CD8-positive, alpha-beta memory T cell (primary cell): ENCODE results near the gene DISP2. TPM values are rescaled to one million over a fixed set of nuclear protein-coding genes. Genes with fewer than 3 reads are reported as not detected.

Source experiments
- CTCF ChIA-PET: fragments of 350-600 bp; sonication (Branson Sonifier 250); formaldehyde crosslinking; loops from one replicate; lab custom pipeline; 2021; ENCODE audit warnings: antibody characterized with exemption; lab: Charles Lee
- POLR2A ChIA-PET: fragments of 350-600 bp; sonication (Branson Sonifier 250); formaldehyde crosslinking; loops from one replicate; lab custom pipeline; 2021; ENCODE audit warnings: antibody characterized with exemption; lab: Charles Lee
- DNase-seq, 5 donors: peaks; one replicate each; pipeline versions ENCODE4 v3.0.0 to v3.0.0-alpha.2; 2020 to 2022; ENCODE audit warnings: mixed read lengths in 1 of 5
- H3K27ac ChIP-seq: one replicate; pipeline ENCODE4 v1.7.0; 2013; ENCODE audit warnings: low read depth, mild to moderate bottlenecking, low read length, moderate library complexity
- H3K27me3 ChIP-seq: 2 replicates; pipeline ENCODE4 v1.7.0; 2013; ENCODE audit warnings: low read length, mild to moderate bottlenecking; ENCODE audit not compliant: insufficient read depth, poor library complexity, severe bottlenecking
- H3K36me3 ChIP-seq: 2 replicates; pipeline ENCODE4 v1.7.0; 2013; ENCODE audit warnings: mild to moderate bottlenecking, low read length, moderate library complexity; ENCODE audit not compliant: insufficient read depth
- H3K4me1 ChIP-seq: 2 replicates; pipeline ENCODE4 v1.7.0; 2013; ENCODE audit warnings: mild to moderate bottlenecking, low read length, moderate library complexity; ENCODE audit not compliant: insufficient read depth
- H3K4me3 ChIP-seq: 2 replicates; pipeline ENCODE4 v1.7.0; 2013; ENCODE audit warnings: mild to moderate bottlenecking, low read length
- H3K9me3 ChIP-seq: 2 replicates; pipeline ENCODE4 v1.7.0; 2013; ENCODE audit warnings: mild to moderate bottlenecking, low read length
- H3K27ac Mint-ChIP-seq, 8 donors: one replicate each; pipeline ENCODE4 v1.8.0; 2020 to 2021; ENCODE audit warnings: mixed read lengths in 8 of 8, mild to moderate bottlenecking in 6 of 8, inconsistent platforms in 3 of 8, moderate library complexity in 3 of 8
- H3K27me3 Mint-ChIP-seq, 2 donors: one replicate each; pipeline ENCODE4 v1.8.0; 2020 to 2021; ENCODE audit warnings: mixed read lengths in 2 of 2, mild to moderate bottlenecking in 1 of 2, moderate library complexity in 1 of 2
- H3K36me3 Mint-ChIP-seq, 3 donors: one replicate each; pipeline ENCODE4 v1.8.0; 2020 to 2021; ENCODE audit warnings: mixed read lengths in 3 of 3, inconsistent platforms in 1 of 3, mild to moderate bottlenecking in 1 of 3
- H3K4me1 Mint-ChIP-seq, 3 donors: one replicate each; pipeline ENCODE4 v1.8.0; 2020 to 2021; ENCODE audit warnings: mixed read lengths in 3 of 3, inconsistent platforms in 1 of 3, mild to moderate bottlenecking in 1 of 3
- H3K4me3 Mint-ChIP-seq, 7 donors: one replicate each; pipeline ENCODE4 v1.8.0; 2020 to 2021; ENCODE audit warnings: mixed read lengths in 7 of 7, mild to moderate bottlenecking in 6 of 7, moderate library complexity in 4 of 7, inconsistent platforms in 2 of 7
- H3K9me3 Mint-ChIP-seq, 5 donors: one replicate each; pipeline ENCODE4 v1.8.0; 2020 to 2022; ENCODE audit warnings: mixed read lengths in 5 of 5, mild to moderate bottlenecking in 3 of 5, moderate library complexity in 2 of 5, inconsistent platforms in 1 of 5
- polyA plus RNA-seq: library from polyadenylated mRNA; unstranded; fragments of 300-500 nt; fragmentation: Illumina TruSeq; gene quantifications from one replicate; pipeline ENCODE4 v1.2.3, GENCODE V29; 2021
- total RNA-seq, 2 experiments: library from RNA; stranded (reverse); gene quantifications; one replicate each; pipeline ENCODE4 v1.2.3, GENCODE V29; 2021

The DISP2 gene
- total and polyA plus RNA-seq, 3 experiments from 2014 or later: 0.18 to 1.1 (median 1.1) TPM

DNA sequence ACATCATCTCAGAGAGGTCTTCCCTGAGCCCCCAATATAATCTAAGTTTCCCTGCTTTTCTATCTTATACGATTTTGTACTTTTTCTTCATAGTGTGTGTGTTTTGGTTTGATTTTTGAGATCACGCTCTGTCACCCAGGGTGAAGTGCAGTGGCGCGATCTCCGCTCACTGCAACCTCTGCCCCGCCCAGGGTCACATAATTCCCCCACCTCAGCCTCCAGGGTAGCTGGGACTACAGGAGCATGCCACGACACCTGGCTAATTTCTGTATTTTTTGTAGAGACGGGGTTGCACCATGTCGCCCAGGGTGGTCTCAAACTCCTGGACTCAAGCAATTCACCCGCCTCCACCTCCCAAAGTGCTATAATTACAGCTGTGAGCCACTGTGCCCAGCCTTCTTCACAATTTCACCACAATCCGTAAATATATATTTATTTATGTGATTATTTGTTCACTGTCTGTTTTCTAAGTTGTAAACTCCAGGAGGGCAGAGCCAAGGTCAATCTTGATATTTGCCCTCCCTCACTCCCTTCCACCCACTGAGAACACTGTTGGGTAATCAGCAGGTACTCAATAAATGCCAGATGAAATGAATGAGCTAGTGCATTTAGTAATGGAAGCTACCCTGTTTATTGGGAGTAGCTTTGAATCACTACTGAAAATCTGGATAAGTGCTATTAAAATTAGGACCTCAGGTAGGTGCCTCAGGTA, 24.0 kb downstream of the DISP2 start:
- H3K36me3 Mint-ChIP-seq: peaks cover 0 to 15% (median 3%) of the 10 kb centered on the region in 3 donors
- H3K27me3 Mint-ChIP-seq: no peaks in the 10 kb centered on the region

GRCh38 chr15:40382580-40383456, 24.8 kb downstream of the DISP2 start, which contains the start of gene KNSTRN:
TSS of gene KNSTRN (plus strand) at chr15:40382721. CDS start at chr15:40382836, 115 bp downstream.
- Mint-ChIP-seq H3K27me3 (no peaks in the 10 kb centered on the region), H3K4me3 (peak within 1 kb of the TSS; percentile 90 to 99 (median 97)), H3K9me3 (no peaks in the 10 kb centered on the region), H3K4me1 (peaks cover 14 to 27% (median 26%) of the 10 kb centered on the region in 3 donors), H3K36me3 (peaks cover 5 to 22% (median 8%) of the 10 kb centered on the region in 3 donors), H3K27ac (peak within 1 kb of the TSS in 7 of 8 donors; percentile 15 to 98 (median 92))
- H3K36me3 ChIP-seq: peaks cover 12% of the 10 kb centered on the region
- H3K4me3 ChIP-seq: peak within 1 kb of the TSS; percentile 88
- H3K4me1 ChIP-seq: peaks cover 13% of the 10 kb centered on the region
- POLR2A ChIA-PET: interaction anchor here (0.8 to 1.6 kb wide), 2 partner anchors 11 to 23 kb away, joined by 3 to 10 read pairs; partner anchors contain the start of gene IVD
- H3K27ac ChIP-seq: peak within 1 kb of the TSS; percentile 62
- H3K9me3 ChIP-seq: no peaks in the 10 kb centered on the region
- CTCF ChIA-PET: interaction anchor here (1.0 to 4.0 kb wide), 9 partner anchors 9 to 70 kb away, joined by 3 to 37 read pairs (median 4); partner anchors contain the start of gene IVD
- DNase-seq: peak; percentile 84 to 94 (median 87)
- no peaks in the 10 kb centered on the region for H3K27me3 ChIP-seq

More for the DNA sequence above, 24.0 kb downstream of the DISP2 start:
- no peak for DNase-seq
- no peak overlapping the region for H3K27ac Mint-ChIP-seq
- peaks cover 7% of the 10 kb centered on the region for H3K36me3 ChIP-seq
- ChIA-PET CTCF (interaction anchor here (1.0 to 4.0 kb wide), 9 partner anchors 10 to 71 kb away, joined by 3 to 37 read pairs (median 4); partner anchors contain the start of gene IVD), POLR2A (interaction anchor here (0.8 to 1.6 kb wide), 2 partner anchors 10 to 24 kb away, joined by 3 to 10 read pairs; partner anchors contain the start of gene IVD)
- peaks cover 13% of the 10 kb centered on the region for H3K4me1 ChIP-seq
- peak overlapping the region; percentile 88 for H3K4me3 ChIP-seq
- no peak overlapping the region for H3K27ac ChIP-seq
- H3K9me3 ChIP-seq: no peaks in the 10 kb centered on the region
- no peaks in the 10 kb centered on the region for H3K27me3 ChIP-seq
- no peaks in the 10 kb centered on the region for H3K9me3 Mint-ChIP-seq
- H3K4me1 Mint-ChIP-seq: peaks cover 14 to 27% (median 26%) of the 10 kb centered on the region in 3 donors
- peak overlapping the region in 3 of 7 donors; percentile 95 to 98 (median 97) for H3K4me3 Mint-ChIP-seq

GRCh38 chr15:40386480-40386879, 28.5 kb downstream of the DISP2 start:
- no peak for DNase-seq
- H3K4me3 ChIP-seq: no peak overlapping the region
- Mint-ChIP-seq H3K4me3 (no peak overlapping the region), H3K9me3 (no peaks in the 10 kb centered on the region), H3K27ac (peak overlapping the region in 1 of 8 donors; percentile 54), H3K27me3 (no peaks in the 10 kb centered on the region), H3K36me3 (peaks cover 5 to 48% (median 14%) of the 10 kb centered on the region in 3 donors), H3K4me1 (peaks cover 14 to 27% (median 26%) of the 10 kb centered on the region in 3 donors)
- no peaks in the 10 kb centered on the region for H3K9me3 ChIP-seq
- ChIA-PET POLR2A (no interaction called here), CTCF (interaction anchor here (0.9 to 2.2 kb wide), 2 partner anchors 19 to 31 kb away, joined by 4 to 5 read pairs; partner anchors contain the start of gene IVD)
- H3K4me1 ChIP-seq: peaks cover 13% of the 10 kb centered on the region
- no peak overlapping the region for H3K27ac ChIP-seq
- no peaks in the 10 kb centered on the region for H3K27me3 ChIP-seq
- H3K36me3 ChIP-seq: peaks cover 18% of the 10 kb centered on the region

- no peaks in the 10 kb centered on the region for H3K27me3 ChIP-seq
- no peak overlapping the region for H3K27ac ChIP-seq
- DNase-seq: no peak
- CTCF ChIA-PET: interaction anchor here (0.7 to 1.3 kb wide), 3 partner anchors 15 to 20 kb away, joined by 3 to 6 read pairs (median 5); no protein-coding TSS in a partner anchor
- Mint-ChIP-seq H3K4me3 (no peak overlapping the region), H3K4me1 (peaks cover 3 to 12% (median 10%) of the 10 kb centered on the region in 3 donors), H3K9me3 (no peaks in the 10 kb centered on the region), H3K27ac (peak overlapping the region in 1 of 8 donors; percentile 87), H3K27me3 (no peaks in the 10 kb centered on the region), H3K36me3 (peaks cover 5 to 69% (median 19%) of the 10 kb centered on the region in 3 donors)
- POLR2A ChIA-PET: interaction anchor here (0.7 kb wide), 1 partner anchor 51 kb away, joined by 3 read pairs; no protein-coding TSS in a partner anchor
- no peaks in the 10 kb centered on the region for H3K9me3 ChIP-seq
- no peak overlapping the region for H3K4me3 ChIP-seq
- H3K36me3 ChIP-seq: peaks cover 29% of the 10 kb centered on the region
- no peaks in the 10 kb centered on the region for H3K4me1 ChIP-seq
These were observed 31.2 kb downstream of the DISP2 start for GRCh38 chr15:40388941-40389823.

DNA sequence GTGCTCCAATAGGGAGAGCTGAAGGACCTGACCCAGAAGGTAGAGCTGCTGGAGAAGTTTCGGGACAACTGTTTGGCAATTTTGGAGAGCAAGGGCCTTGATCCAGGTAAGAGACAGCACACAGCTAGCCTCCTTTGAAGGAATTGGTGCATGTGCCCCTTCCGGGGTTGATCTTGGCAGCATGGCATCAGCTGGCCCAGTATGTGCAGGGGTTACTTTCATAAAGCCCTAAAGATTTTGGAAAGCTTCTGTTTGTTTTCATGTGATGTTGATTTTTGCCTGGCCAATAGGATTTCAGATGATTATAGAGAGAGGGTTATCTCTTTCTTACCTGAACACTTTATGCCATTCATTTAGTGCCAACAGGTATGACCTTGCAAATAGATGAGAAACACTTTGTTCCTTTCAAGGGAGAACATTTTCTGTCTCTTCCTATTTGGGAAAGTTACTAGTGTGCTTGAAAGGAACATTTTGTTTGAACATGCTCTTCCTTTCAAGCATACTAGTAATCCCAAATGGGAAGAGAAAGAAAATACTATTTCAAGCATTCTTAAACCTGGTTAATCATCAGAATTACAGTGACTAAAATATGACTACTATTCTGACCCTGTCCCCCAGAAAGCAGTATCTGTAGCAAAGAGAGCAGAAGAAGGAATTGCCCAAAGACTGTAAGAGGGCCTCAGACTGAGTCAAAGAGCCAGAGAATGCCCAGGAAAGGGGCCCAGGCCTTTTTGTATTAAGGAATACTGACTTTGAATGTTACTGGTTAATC, 32.0 kb downstream of the DISP2 start:
- H3K27ac ChIP-seq: no peak overlapping the region
- ChIA-PET POLR2A (no interaction called here), CTCF (interaction anchor here (1.1 to 1.3 kb wide), 2 partner anchors 14 to 21 kb away, joined by 5 to 6 read pairs; no protein-coding TSS in a partner anchor)
- H3K27ac Mint-ChIP-seq: peak overlapping the region in 2 of 8 donors; percentile 76 to 78
- H3K4me1 ChIP-seq: no peaks in the 10 kb centered on the region
- no peak overlapping the region for H3K4me3 ChIP-seq
- H3K27me3 Mint-ChIP-seq: no peaks in the 10 kb centered on the region
- H3K9me3 Mint-ChIP-seq: no peaks in the 10 kb centered on the region
- H3K4me1 Mint-ChIP-seq: peaks cover 0 to 6% (median 3%) of the 10 kb centered on the region in 3 donors
- peak overlapping the region in 1 of 7 donors; percentile 3 for H3K4me3 Mint-ChIP-seq
- H3K36me3 Mint-ChIP-seq: peaks cover 5 to 68% (median 19%) of the 10 kb centered on the region in 3 donors
- no peaks in the 10 kb centered on the region for H3K9me3 ChIP-seq
- H3K36me3 ChIP-seq: peaks cover 29% of the 10 kb centered on the region
- no peak for DNase-seq
- no peaks in the 10 kb centered on the region for H3K27me3 ChIP-seq

DNA sequence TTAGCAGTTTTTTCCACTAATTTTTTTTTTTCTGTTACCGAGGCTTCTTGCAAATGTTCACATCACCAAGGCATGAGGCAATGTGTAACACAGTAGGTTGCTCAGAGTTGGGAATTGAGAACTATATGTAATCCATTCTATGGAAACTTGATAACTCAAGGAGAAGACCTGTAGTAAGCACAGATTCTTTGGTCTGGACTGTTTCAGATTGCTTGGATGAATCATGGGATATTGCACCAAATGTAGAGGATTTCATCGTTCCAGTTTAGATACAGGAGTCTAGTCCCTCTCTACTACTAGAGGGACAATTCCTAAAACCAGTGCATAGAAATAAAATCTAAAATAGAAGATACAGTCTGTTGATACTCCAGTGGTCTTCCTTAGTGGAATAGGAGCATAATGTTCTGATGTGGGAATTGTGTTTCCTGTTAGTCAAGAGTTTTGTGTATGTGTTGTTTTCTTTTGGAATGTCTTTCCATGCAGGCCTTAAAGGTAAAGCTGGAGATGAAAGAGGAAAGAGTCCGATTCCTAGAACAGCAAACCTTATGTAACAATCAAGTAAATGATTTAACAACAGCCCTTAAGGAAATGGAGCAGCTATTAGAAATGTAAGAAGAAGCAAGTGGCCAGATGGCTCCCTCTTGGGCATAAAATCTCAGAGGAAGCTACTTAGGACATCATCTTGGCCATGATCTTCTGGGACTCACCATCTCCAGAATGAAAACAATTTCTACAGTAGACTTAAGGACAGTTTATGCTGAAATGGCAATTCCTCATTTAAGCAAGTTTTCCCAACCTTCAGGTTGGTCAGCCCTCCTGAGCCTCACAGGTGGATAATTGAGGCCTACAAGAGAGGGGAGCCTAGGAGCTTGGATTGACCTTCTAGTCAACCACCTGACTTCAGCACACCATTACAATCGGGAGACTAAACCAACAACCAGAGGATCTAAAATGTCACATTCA, 35.2 kb downstream of the DISP2 start:
- peaks cover 17% of the 10 kb centered on the region for H3K36me3 ChIP-seq
- H3K27me3 Mint-ChIP-seq: no peaks in the 10 kb centered on the region

More for the DNA sequence above, 35.2 kb downstream of the DISP2 start:
- no peak for DNase-seq
- Histone ChIP-seq H3K4me3 (no peak overlapping the region), H3K27me3 (no peaks in the 10 kb centered on the region), H3K9me3 (no peaks in the 10 kb centered on the region), H3K27ac (no peak overlapping the region), H3K4me1 (peaks cover 3% of the 10 kb centered on the region)
- Mint-ChIP-seq H3K9me3 (no peaks in the 10 kb centered on the region), H3K27ac (peak overlapping the region in 2 of 8 donors; percentile 32 to 38), H3K4me3 (no peak overlapping the region), H3K4me1 (peaks cover 3 to 8% (median 8%) of the 10 kb centered on the region in 3 donors), H3K36me3 (peaks cover 0 to 48% (median 14%) of the 10 kb centered on the region in 3 donors)
- POLR2A ChIA-PET: interaction anchor here (0.6 kb wide), 1 partner anchor 1874 kb away, joined by 4 read pairs; no protein-coding TSS in a partner anchor
- CTCF ChIA-PET: interaction anchor here (1.1 kb wide), 1 partner anchor 48 kb away, joined by 3 read pairs; the partner anchor contains the start of gene BAHD1
